NB4 (cell line): Measurements from ENCODE around the gene EBI3.
"Not testable (repeated sequence)": the region's sequence is repeated elsewhere in the genome, so short reads cannot be mapped to it uniquely, and the experiment has no call there.

ENCODE experiments used
- POLR2A ChIP-seq: IDR thresholded peaks from 2 replicates; pipeline ENCODE4 v1.6.1; 2011; ENCODE audit warnings: mild to moderate bottlenecking; ENCODE audit not compliant: insufficient read length; ENCODE audit errors: extremely low read depth
- TF ChIP-seq, protein P1 (sequence below): IDR thresholded peaks from one replicate; pipeline ENCODE4 v1.5.1; 2012; ENCODE audit warnings: low read depth, low read length

DNA sequence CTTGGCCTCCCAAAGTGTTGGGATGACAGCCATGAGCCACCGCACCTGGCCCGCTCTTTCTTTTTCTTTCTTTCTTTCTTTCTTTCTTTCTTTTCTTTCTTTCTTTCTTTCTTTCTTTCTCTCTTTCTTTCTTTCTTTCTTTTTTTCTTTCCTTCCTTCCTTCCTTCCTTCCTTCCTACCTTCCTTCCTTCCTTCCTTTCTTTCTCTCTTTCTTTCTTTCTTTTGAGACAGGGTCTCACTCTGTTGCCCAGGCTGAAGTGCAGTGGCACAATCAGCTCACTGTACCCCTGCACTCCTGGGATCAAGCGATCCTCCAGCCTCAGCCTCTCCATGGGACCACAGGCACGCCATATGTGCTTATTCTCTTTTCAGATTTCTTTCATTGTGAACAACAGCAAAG lies 56.8 kb downstream of the EBI3 start:
- TF ChIP-seq POLR2A = not testable (repeated sequence)
- TF ChIP-seq, protein P1, sequence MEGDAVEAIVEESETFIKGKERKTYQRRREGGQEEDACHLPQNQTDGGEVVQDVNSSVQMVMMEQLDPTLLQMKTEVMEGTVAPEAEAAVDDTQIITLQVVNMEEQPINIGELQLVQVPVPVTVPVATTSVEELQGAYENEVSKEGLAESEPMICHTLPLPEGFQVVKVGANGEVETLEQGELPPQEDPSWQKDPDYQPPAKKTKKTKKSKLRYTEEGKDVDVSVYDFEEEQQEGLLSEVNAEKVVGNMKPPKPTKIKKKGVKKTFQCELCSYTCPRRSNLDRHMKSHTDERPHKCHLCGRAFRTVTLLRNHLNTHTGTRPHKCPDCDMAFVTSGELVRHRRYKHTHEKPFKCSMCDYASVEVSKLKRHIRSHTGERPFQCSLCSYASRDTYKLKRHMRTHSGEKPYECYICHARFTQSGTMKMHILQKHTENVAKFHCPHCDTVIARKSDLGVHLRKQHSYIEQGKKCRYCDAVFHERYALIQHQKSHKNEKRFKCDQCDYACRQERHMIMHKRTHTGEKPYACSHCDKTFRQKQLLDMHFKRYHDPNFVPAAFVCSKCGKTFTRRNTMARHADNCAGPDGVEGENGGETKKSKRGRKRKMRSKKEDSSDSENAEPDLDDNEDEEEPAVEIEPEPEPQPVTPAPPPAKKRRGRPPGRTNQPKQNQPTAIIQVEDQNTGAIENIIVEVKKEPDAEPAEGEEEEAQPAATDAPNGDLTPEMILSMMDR = not testable (repeated sequence)
